BE2C (cell line): Measurements from ENCODE around the gene TDRD5.

Experiments
- DNase-seq: peaks from one replicate; pipeline ENCODE4 v3.0.0-alpha.2; 2020
- H3K27me3 ChIP-seq: fragments of 250-450 bp; sonication (Bioruptor Pico); 2 replicates; pipeline ENCODE4 v1.5.1; 2020; ENCODE audit warnings: mild to moderate bottlenecking
- H3K36me3 ChIP-seq: fragments of 250-450 bp; sonication (Bioruptor Pico); 2 replicates; pipeline ENCODE4 v1.5.1; 2020; ENCODE audit warnings: mild to moderate bottlenecking
- H3K4me1 ChIP-seq: fragments of 250-450 bp; sonication (Bioruptor Pico); 2 replicates; pipeline ENCODE4 v1.5.1; 2020
- H3K4me3 ChIP-seq: 2 replicates; pipeline ENCODE4 v1.5.1; 2011; ENCODE audit warnings: low read depth, low read length
- H3K9me3 ChIP-seq: fragments of 250-450 bp; sonication (Bioruptor Pico); 2 replicates; pipeline ENCODE4 v1.5.1; 2020
- CTCF ChIP-seq: IDR thresholded peaks from 2 replicates; pipeline ENCODE4 v1.5.1; 2012; ENCODE audit warnings: mild to moderate bottlenecking, low read depth, low read length

The TDRD5 gene

GRCh38 chr1:179714159-179714558 is 122.5 kb downstream of the TDRD5 start:
- no peaks in the 10 kb centered on the region for H3K36me3 ChIP-seq
- no peak for DNase-seq
- peaks cover 11% of the 10 kb centered on the region for H3K4me1 ChIP-seq
- no peak overlapping the region for H3K4me3 ChIP-seq
- no peak for TF ChIP-seq CTCF
- no peaks in the 10 kb centered on the region; the same call in none of the 2 replicates for H3K9me3 ChIP-seq
- no peaks in the 10 kb centered on the region for H3K27me3 ChIP-seq

GRCh38 chr1:179714623-179715022 is 123.0 kb downstream of the TDRD5 start:
- TF ChIP-seq CTCF = no peak
- Histone ChIP-seq H3K36me3 (no peaks in the 10 kb centered on the region), H3K27me3 (no peaks in the 10 kb centered on the region), H3K4me1 (peaks cover 6% of the 10 kb centered on the region), H3K9me3 (no peaks in the 10 kb centered on the region; the same call in none of the 2 replicates), H3K4me3 (no peak overlapping the region)
- no peak for DNase-seq

- H3K27me3 ChIP-seq = no peaks in the 10 kb centered on the region
- no peaks in the 10 kb centered on the region; the same call in 1 of the 2 replicates for H3K9me3 ChIP-seq
- TF ChIP-seq CTCF = no peak
- H3K4me1 ChIP-seq = no peaks in the 10 kb centered on the region
- DNase-seq = no peak
- no peak overlapping the region for H3K4me3 ChIP-seq
- no peaks in the 10 kb centered on the region for H3K36me3 ChIP-seq
Observed at GRCh38 chr1:179719272-179719671, 127.6 kb downstream of the TDRD5 start.

GRCh38 chr1:179728271-179728670 is 136.6 kb downstream of the TDRD5 start:
- H3K27me3 ChIP-seq = no peaks in the 10 kb centered on the region
- no peaks in the 10 kb centered on the region for H3K36me3 ChIP-seq
- H3K9me3 ChIP-seq = no peaks in the 10 kb centered on the region
- TF ChIP-seq CTCF = no peak
- H3K4me1 ChIP-seq = peaks cover 2% of the 10 kb centered on the region; the same call in 1 of the 2 replicates
- no peak for DNase-seq
- no peak overlapping the region for H3K4me3 ChIP-seq

- H3K4me3 ChIP-seq = no peak overlapping the region
- peaks cover 2% of the 10 kb centered on the region; the same call in 1 of the 2 replicates for H3K4me1 ChIP-seq
- H3K9me3 ChIP-seq = no peaks in the 10 kb centered on the region
- no peak for TF ChIP-seq CTCF
- no peaks in the 10 kb centered on the region for H3K36me3 ChIP-seq
- no peak for DNase-seq
- no peaks in the 10 kb centered on the region for H3K27me3 ChIP-seq
Observed at GRCh38 chr1:179729881-179730280, 138.2 kb downstream of the TDRD5 start.

GRCh38 chr1:179731643-179732042 is 140.0 kb downstream of the TDRD5 start:
- H3K27me3 ChIP-seq = no peaks in the 10 kb centered on the region
- no peak overlapping the region for H3K4me3 ChIP-seq
- DNase-seq = no peak
- no peak for TF ChIP-seq CTCF
- H3K9me3 ChIP-seq = no peaks in the 10 kb centered on the region
- H3K4me1 ChIP-seq = peaks cover 2% of the 10 kb centered on the region; the same call in 1 of the 2 replicates
- no peaks in the 10 kb centered on the region for H3K36me3 ChIP-seq
